ENCODE data around the gene TCFL5.
A peak's percentile ranks its signal among the peaks of the same experiment; 100 is the strongest.
"Not testable (repeated sequence)": the region's sequence is repeated elsewhere in the genome, so short reads cannot be mapped to it uniquely, and the experiment has no call there.

TCFL5 gene

GRCh38 chr20:62852841-62853240, 8.8 kb downstream of the TCFL5 start:
- DNase-seq = no peak

GRCh38 chr20:62852196-62852595, 9.4 kb downstream of the TCFL5 start:
- no peak for DNase-seq

- no peak for DNase-seq
These were observed 11.2 kb downstream of the TCFL5 start for GRCh38 chr20:62850333-62850974.

GRCh38 chr20:62849431-62849830, 12.2 kb downstream of the TCFL5 start:
- DNase-seq = no peak

GRCh38 chr20:62848917-62849316, 12.7 kb downstream of the TCFL5 start:
- DNase-seq = not testable (repeated sequence)

GRCh38 chr20:62846166-62846890, 15.3 kb downstream of the TCFL5 start:
- no peak for DNase-seq

- no peak for DNase-seq
These were observed 16.0 kb downstream of the TCFL5 start for GRCh38 chr20:62845416-62846160.

GRCh38 chr20:62844182-62844581, 17.4 kb downstream of the TCFL5 start:
- no peak for DNase-seq

- DNase-seq = no peak
These were observed 18.0 kb downstream of the TCFL5 start for GRCh38 chr20:62843656-62844055.

GRCh38 chr20:62841705-62842212, 19.9 kb downstream of the TCFL5 start:
- no peak for DNase-seq

- no peak for DNase-seq
These were observed 21.1 kb downstream of the TCFL5 start for GRCh38 chr20:62840244-62841197.

GRCh38 chr20:62839816-62840215, 21.8 kb downstream of the TCFL5 start:
- no peak for DNase-seq

GRCh38 chr20:62839261-62839660, 22.4 kb downstream of the TCFL5 start:
- no peak for DNase-seq

GRCh38 chr20:62838128-62838891, 23.3 kb downstream of the TCFL5 start:
- peak; percentile 26 for DNase-seq

GRCh38 chr20:62837790-62838127, 23.9 kb downstream of the TCFL5 start:
- DNase-seq = no peak

- no peak for DNase-seq
These were observed 24.6 kb downstream of the TCFL5 start for GRCh38 chr20:62836967-62837490.

- no peak for DNase-seq
These were observed 25.4 kb downstream of the TCFL5 start for GRCh38 chr20:62835931-62836861.

GRCh38 chr20:62834967-62835730, 26.5 kb downstream of the TCFL5 start:
- DNase-seq = no peak

- no peak for DNase-seq
These were observed 28.7 kb downstream of the TCFL5 start for GRCh38 chr20:62832951-62833391.

Measured in NCI-H2029 treated with DMSO at 0.1 percent for 48 hours (cell line).